ENCODE measurements around the gene STEAP2.

The STEAP2 gene

GRCh38 chr7:90231304-90231703, 19.8 kb downstream of the STEAP2 start:
- no peak for DNase-seq (ENCODE audit: low read depth)
- TF ChIP-seq, protein P1, sequence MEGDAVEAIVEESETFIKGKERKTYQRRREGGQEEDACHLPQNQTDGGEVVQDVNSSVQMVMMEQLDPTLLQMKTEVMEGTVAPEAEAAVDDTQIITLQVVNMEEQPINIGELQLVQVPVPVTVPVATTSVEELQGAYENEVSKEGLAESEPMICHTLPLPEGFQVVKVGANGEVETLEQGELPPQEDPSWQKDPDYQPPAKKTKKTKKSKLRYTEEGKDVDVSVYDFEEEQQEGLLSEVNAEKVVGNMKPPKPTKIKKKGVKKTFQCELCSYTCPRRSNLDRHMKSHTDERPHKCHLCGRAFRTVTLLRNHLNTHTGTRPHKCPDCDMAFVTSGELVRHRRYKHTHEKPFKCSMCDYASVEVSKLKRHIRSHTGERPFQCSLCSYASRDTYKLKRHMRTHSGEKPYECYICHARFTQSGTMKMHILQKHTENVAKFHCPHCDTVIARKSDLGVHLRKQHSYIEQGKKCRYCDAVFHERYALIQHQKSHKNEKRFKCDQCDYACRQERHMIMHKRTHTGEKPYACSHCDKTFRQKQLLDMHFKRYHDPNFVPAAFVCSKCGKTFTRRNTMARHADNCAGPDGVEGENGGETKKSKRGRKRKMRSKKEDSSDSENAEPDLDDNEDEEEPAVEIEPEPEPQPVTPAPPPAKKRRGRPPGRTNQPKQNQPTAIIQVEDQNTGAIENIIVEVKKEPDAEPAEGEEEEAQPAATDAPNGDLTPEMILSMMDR (IDR thresholded peaks at IDR 0.05; ENCODE audit: low read depth, low read length, missing control alignments) = no peak
- no peak overlapping the region for H3K4me3 ChIP-seq (ENCODE audit: low read depth, low read length)

DNA sequence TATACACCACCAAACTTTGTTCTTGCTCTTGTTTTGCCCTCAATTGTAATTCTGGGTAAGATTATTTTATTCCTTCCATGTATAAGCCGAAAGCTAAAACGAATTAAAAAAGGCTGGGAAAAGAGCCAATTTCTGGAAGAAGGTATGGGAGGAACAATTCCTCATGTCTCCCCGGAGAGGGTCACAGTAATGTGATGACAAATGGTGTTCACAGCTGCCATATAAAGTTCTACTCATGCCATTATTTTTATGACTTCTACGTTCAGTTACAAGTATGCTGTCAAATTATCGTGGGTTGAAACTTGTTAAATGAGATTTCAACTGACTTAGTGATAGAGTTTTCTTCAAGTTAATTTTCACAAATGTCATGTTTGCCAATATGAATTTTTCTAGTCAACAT, 20.9 kb downstream of the STEAP2 start:
- TF ChIP-seq, protein P1 (IDR thresholded peaks at IDR 0.05; ENCODE audit: low read depth, low read length, missing control alignments) = no peak
- no peak overlapping the region for H3K4me3 ChIP-seq (ENCODE audit: low read depth, low read length)
- no peak for DNase-seq (ENCODE audit: low read depth)

DNA sequence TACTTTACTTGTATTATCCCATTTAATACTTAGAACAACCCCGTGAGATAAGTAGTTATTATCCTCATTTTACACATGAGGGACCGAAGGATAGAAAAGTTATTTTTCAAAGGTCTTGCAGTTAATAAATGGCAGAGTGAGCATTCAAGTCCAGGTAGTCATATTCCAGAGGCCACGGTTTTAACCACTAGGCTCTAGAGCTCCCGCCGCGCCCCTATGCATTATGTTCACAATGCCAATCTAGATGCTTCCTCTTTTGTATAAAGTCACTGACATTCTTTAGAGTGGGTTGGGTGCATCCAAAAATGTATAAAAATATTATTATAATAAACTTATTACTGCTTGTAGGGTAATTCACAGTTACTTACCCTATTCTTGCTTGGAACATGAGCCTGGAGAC, 22.0 kb downstream of the STEAP2 start:
- no peak overlapping the region for H3K4me3 ChIP-seq (ENCODE audit: low read depth, low read length)
- no peak for DNase-seq (ENCODE audit: low read depth)
- TF ChIP-seq, protein P1 (IDR thresholded peaks at IDR 0.05; ENCODE audit: low read depth, low read length, missing control alignments) = no peak

DNA sequence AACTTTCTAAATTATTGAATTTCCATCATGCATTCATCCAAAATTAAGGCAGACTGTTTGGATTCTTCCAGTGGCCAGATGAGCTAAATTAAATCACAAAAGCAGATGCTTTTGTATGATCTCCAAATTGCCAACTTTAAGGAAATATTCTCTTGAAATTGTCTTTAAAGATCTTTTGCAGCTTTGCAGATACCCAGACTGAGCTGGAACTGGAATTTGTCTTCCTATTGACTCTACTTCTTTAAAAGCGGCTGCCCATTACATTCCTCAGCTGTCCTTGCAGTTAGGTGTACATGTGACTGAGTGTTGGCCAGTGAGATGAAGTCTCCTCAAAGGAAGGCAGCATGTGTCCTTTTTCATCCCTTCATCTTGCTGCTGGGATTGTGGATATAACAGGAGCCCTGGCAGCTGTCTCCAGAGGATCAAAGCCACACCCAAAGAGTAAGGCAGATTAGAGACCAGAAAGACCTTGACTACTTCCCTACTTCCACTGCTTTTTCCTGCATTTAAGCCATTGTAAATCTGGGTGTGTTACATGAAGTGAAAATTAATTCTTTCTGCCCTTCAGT, 25.3 kb downstream of the STEAP2 start:
- no peak overlapping the region for H3K4me3 ChIP-seq (ENCODE audit: low read depth, low read length)
- no peak for DNase-seq (ENCODE audit: low read depth)
- TF ChIP-seq, protein P1 (IDR thresholded peaks at IDR 0.05; ENCODE audit: low read depth, low read length, missing control alignments) = no peak

DNA sequence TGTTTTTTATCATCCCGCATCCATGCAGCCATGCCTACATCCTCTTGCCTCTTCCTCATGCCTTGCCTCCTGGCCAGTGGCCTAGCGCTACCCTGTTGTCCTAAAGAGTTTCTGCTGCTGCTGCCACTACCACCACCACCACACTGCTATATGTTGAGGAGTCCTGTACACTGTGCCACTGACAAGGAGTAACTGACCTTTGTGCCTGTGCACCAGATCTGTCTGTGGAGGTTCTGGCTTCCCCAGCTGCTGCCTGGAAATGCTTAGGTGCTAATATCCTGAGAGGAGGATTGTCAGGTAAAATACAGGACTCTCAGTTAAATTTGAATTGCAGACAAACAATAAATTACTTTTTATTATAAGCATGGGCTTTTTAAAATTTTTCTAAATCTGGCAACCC, 26.5 kb downstream of the STEAP2 start:
- no peak overlapping the region for H3K4me3 ChIP-seq (ENCODE audit: low read depth, low read length)
- DNase-seq (ENCODE audit: low read depth) = no peak
- TF ChIP-seq, protein P1 (IDR thresholded peaks at IDR 0.05; ENCODE audit: low read depth, low read length, missing control alignments) = no peak

- H3K4me3 ChIP-seq (ENCODE audit: low read depth, low read length) = no peak overlapping the region
- no peak for DNase-seq (ENCODE audit: low read depth)
- TF ChIP-seq, protein P1 (IDR thresholded peaks at IDR 0.05; ENCODE audit: low read depth, low read length, missing control alignments) = no peak
Measured at GRCh38 chr7:90238583-90238982, 27.0 kb downstream of the STEAP2 start.

GRCh38 chr7:90239050-90239449, 27.5 kb downstream of the STEAP2 start:
- DNase-seq (ENCODE audit: low read depth) = no peak
- TF ChIP-seq, protein P1 (IDR thresholded peaks at IDR 0.05; ENCODE audit: low read depth, low read length, missing control alignments) = no peak
- no peak overlapping the region for H3K4me3 ChIP-seq (ENCODE audit: low read depth, low read length)
